Tibial artery (tissue), 4 donors: ENCODE results near the gene NEK1.

Source experiments
- DNase-seq, 2 donors: peaks; one replicate each; pipeline ENCODE4 v3.0.0-alpha.2; 2019
- H3K27ac ChIP-seq, 2 donors: fragments of 200-600 bp; sonication (generic) in 1 of 2; 1 replicate in 1 of 2; 2 replicates in 1 of 2; pipeline ENCODE4 v1.5.1; 2018 to 2019; ENCODE audit warnings: mild to moderate bottlenecking in 1 of 2
- H3K27me3 ChIP-seq, 2 donors: fragments of 200-600 bp; sonication (generic) in 1 of 2; one replicate each; pipeline versions ENCODE4 v1.5.1 to v1.6.0; 2016 to 2019
- H3K36me3 ChIP-seq, 3 donors: fragments of 200-600 bp; sonication (generic) in 2 of 3; one replicate each; pipeline ENCODE4 v1.5.1; 2016 to 2019; ENCODE audit warnings: mild to moderate bottlenecking in 2 of 3
- H3K4me1 ChIP-seq, 4 donors: fragments of 200-600 bp; sonication (generic) in 2 of 4; 1 replicate in 3 of 4; 2 replicates in 1 of 4; pipeline ENCODE4 v1.5.1; 2016 to 2019
- H3K4me3 ChIP-seq, 2 donors: fragments of 200-600 bp; sonication (generic) in 1 of 2; 1 replicate in 1 of 2; 2 replicates in 1 of 2; pipeline ENCODE4 v1.5.1; 2018 to 2019; ENCODE audit warnings: mild to moderate bottlenecking in 2 of 2
- H3K9me3 ChIP-seq, 3 donors: fragments of 200-600 bp; sonication (generic) in 1 of 3; one replicate each; pipeline ENCODE4 v1.5.1; 2016 to 2019
- intact Hi-C: fragments of 100-400 bp; cut with DNase I; formaldehyde crosslinking; loops from one replicate; pipeline ENCODE4 v1.15.0; 2023; ENCODE audit warnings: low total_unique reads
- TF ChIP-seq, protein P1 (sequence below), 2 experiments: fragments of 200-600 bp in 1 of 2; fragments of 450-650 bp in 1 of 2; IDR thresholded peaks; one replicate each; pipeline ENCODE4 v1.5.1; 2017 to 2019; ENCODE audit warnings: antibody characterized with exemption in 2 of 2, mild to moderate bottlenecking in 1 of 2, moderate library complexity in 1 of 2

The NEK1 gene

DNA sequence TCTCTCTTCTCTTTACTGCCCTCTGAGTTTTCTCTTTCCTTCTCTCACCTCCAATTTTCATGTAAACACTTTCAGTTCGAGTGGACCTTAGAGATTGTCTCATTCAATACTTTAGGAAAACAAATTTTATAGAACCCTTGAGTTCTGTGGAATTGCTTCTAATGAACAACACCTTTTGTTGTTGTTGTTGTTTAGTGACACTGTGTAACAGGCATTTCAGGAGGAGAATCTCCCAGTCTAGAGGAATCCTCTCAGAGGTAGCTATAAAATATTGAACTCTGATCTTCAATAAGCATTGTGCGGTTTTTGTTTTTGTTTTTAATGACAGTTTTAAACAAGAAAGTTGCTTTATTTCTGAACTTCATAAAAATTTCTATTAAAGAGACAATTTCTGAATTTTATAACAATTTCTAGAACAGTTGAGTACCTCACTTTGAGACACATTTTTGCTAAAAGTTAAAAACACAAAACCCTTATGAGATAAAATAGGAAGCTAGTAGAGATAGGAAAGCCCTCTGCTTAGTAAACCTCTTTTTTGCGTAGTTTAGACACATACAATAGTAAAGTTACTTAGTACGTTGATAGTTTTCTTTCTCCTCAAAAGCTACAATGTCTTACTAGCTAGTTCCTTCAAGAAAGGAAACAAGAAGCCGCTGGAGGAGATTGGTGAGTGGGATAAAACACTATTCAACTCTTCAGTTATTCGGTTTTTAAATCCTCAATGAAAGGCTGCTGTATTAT, 46.8 kb upstream of the NEK1 start:
- H3K9me3 ChIP-seq, result no peaks in the 10 kb centered on the region
- DNase-seq, result no peak

DNA sequence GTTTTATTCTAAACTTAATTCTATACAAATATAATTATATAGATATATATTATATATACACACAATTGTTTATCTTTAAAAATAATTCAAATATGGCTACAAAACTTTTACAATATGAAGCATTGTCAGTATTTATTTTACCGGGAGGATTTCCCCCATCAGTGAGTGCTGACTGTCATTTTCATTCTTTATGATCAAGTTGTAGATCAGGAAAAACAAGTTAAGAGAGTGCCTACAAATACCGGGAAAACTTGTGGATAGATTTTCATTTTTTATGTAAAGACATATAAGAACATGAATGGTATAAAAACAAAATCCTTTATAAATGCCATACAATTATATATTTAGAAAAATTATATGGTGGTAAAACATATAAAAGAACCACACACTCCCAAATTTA, 45.8 kb upstream of the NEK1 start:
- Histone ChIP-seq H3K27me3 (no peaks in the 10 kb centered on the region), H3K27ac (no peak overlapping the region), H3K4me3 (no peak overlapping the region), H3K36me3 (no peaks in the 10 kb centered on the region), H3K4me1 (peaks cover 0 to 15% (median 6%) of the 10 kb centered on the region in 4 donors), H3K9me3 (no peaks in the 10 kb centered on the region)
- no peak for DNase-seq
- TF ChIP-seq, protein P1, sequence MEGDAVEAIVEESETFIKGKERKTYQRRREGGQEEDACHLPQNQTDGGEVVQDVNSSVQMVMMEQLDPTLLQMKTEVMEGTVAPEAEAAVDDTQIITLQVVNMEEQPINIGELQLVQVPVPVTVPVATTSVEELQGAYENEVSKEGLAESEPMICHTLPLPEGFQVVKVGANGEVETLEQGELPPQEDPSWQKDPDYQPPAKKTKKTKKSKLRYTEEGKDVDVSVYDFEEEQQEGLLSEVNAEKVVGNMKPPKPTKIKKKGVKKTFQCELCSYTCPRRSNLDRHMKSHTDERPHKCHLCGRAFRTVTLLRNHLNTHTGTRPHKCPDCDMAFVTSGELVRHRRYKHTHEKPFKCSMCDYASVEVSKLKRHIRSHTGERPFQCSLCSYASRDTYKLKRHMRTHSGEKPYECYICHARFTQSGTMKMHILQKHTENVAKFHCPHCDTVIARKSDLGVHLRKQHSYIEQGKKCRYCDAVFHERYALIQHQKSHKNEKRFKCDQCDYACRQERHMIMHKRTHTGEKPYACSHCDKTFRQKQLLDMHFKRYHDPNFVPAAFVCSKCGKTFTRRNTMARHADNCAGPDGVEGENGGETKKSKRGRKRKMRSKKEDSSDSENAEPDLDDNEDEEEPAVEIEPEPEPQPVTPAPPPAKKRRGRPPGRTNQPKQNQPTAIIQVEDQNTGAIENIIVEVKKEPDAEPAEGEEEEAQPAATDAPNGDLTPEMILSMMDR (IDR thresholded peaks at IDR 0.05), result no peak
- intact Hi-C loops, result no loop called here

More for the DNA sequence above, 46.8 kb upstream of the NEK1 start:
- Histone ChIP-seq H3K27ac (peak overlapping the region; percentile 54 to 74), H3K4me3 (peak overlapping the region; percentile 52 to 57), H3K36me3 (no peaks in the 10 kb centered on the region), H3K27me3 (no peaks in the 10 kb centered on the region), H3K4me1 (peaks cover 0 to 24% (median 11%) of the 10 kb centered on the region in 4 donors)
- TF ChIP-seq, protein P1 (IDR thresholded peaks at IDR 0.05), result no peak
- intact Hi-C loops, result no loop called here

DNA sequence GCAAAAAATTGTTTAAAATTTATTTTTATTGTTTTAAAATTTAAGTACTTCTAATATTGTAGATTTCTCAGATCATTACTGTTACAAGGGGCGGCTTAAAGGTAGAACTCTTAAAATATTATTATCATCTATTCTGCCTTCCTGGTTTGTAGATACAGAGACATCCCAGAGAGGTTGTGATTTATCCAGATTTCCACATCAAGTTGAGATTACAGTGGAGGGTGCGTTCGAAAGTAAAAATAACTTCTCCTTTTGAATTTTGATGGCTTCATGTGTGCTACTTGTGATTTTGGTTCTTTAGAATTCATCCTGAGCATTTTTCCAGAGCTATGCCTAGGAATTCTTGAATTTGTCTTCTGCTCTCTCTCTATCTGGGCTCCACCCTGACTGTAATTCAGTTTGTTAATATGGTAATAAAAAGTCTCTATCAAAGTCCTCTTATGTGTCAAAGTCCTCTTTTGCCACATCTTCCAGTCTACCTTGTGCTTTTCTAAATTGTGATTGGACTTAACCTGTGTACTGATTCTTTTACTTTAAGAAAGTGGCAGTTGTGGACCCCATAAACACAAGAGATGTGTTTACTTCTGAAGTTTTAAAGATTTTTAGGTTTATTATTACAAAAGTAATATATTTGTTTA, 45.2 kb upstream of the NEK1 start:
- intact Hi-C loops, result no loop called here
- H3K4me1 ChIP-seq, result peaks cover 0 to 15% (median 6%) of the 10 kb centered on the region in 4 donors
- H3K4me3 ChIP-seq, result no peak overlapping the region
- H3K36me3 ChIP-seq, result no peaks in the 10 kb centered on the region
- TF ChIP-seq, protein P1 (IDR thresholded peaks at IDR 0.05), result no peak
- no peak overlapping the region for H3K27ac ChIP-seq
- no peak for DNase-seq
- H3K9me3 ChIP-seq, result no peaks in the 10 kb centered on the region
- H3K27me3 ChIP-seq, result no peaks in the 10 kb centered on the region

DNA sequence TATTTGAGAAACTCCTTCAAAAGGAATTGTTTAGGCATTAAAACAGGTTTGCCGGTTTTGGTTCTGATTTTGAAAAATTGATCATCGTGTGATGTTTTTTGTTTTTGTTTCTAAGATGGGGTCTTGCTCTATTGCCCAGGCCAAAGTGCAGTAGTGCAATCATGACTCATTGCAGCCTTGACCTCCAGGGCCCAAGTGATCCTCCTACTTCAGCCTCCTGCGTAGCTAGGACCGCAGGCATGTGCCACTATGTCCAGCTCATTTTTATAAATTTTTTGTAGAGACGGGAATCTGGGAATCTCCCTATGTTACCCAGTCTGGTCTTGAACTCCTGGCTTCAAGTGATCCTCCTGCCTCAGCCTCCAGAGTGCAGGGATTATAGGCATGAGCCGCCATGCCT, 43.0 kb upstream of the NEK1 start:
- Histone ChIP-seq H3K9me3 (no peaks in the 10 kb centered on the region), H3K27ac (no peak overlapping the region), H3K4me3 (no peak overlapping the region), H3K27me3 (no peaks in the 10 kb centered on the region), H3K4me1 (peaks cover 0 to 12% (median 3%) of the 10 kb centered on the region in 4 donors), H3K36me3 (no peaks in the 10 kb centered on the region)
- intact Hi-C loops, result no loop called here
- no peak for DNase-seq
- TF ChIP-seq, protein P1 (IDR thresholded peaks at IDR 0.05), result no peak

DNA sequence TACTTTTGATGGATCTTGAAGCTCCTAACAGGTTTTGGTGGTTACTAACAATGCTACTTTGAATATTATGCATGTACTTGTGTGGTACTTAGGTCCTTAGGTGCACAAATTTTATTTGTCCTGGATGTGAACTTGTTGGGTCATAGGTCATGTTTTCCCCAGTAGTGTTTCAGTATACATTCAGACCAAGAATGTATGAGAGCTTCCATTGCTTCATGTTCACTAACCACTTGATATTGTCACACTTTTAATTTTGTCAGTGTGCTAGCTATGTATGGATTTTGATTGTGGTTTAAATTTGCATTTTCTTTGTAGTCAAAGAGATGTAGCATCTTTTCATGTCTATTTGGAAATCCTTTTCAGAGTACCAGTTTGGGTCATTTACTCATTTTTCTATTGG, 40.2 kb upstream of the NEK1 start:
- H3K27ac ChIP-seq, result no peak overlapping the region
- intact Hi-C loops, result no loop called here
- H3K4me3 ChIP-seq, result no peak overlapping the region
- no peaks in the 10 kb centered on the region for H3K36me3 ChIP-seq
- peaks cover 0 to 15% (median 10%) of the 10 kb centered on the region in 4 donors for H3K4me1 ChIP-seq
- no peaks in the 10 kb centered on the region for H3K27me3 ChIP-seq
- no peaks in the 10 kb centered on the region for H3K9me3 ChIP-seq
- TF ChIP-seq, protein P1 (IDR thresholded peaks at IDR 0.05), result no peak
- DNase-seq, result no peak
